Fibroblast of the conjunctiva (primary cell): Measurements from ENCODE around the gene BCHE.

Experiments
- DNase-seq: peaks from one replicate; pipeline ENCODE4 v3.0.0-alpha.2; 2010; ENCODE audit warnings: low read depth

The BCHE gene

GRCh38 chr3:165837058-165837525 lies at the start of gene BCHE:
BCHE (minus strand) TSS chr3:165837423; CDS start chr3:165831033, 6,390 bp downstream.
- peak; percentile 55 for DNase-seq

- no peak for DNase-seq
Observed at GRCh38 chr3:165885558-165886270, 48.5 kb upstream of the BCHE start.

GRCh38 chr3:165884518-165884917 lies 47.3 kb upstream of the BCHE start:
- no peak for DNase-seq

- no peak for DNase-seq
Observed at GRCh38 chr3:165883863-165884478, 46.7 kb upstream of the BCHE start.

GRCh38 chr3:165883117-165883516 lies 45.9 kb upstream of the BCHE start:
- no peak for DNase-seq

- DNase-seq, result no peak
Observed at GRCh38 chr3:165875644-165876043, 38.4 kb upstream of the BCHE start.

- no peak for DNase-seq
Observed at GRCh38 chr3:165874663-165875489, 37.7 kb upstream of the BCHE start.

GRCh38 chr3:165868088-165868487 lies 30.9 kb upstream of the BCHE start:
- DNase-seq, result no peak

GRCh38 chr3:165859061-165859460 lies 21.8 kb upstream of the BCHE start:
- DNase-seq, result no peak

- peak; percentile 18 for DNase-seq
Observed at GRCh38 chr3:165855581-165855980, 18.4 kb upstream of the BCHE start.

GRCh38 chr3:165854696-165855095 lies 17.5 kb upstream of the BCHE start:
- DNase-seq, result no peak

GRCh38 chr3:165852711-165853110 lies 15.5 kb upstream of the BCHE start:
- no peak for DNase-seq

- no peak for DNase-seq
Observed at GRCh38 chr3:165852191-165852590, 15.0 kb upstream of the BCHE start.

GRCh38 chr3:165846056-165846455 lies 8.8 kb upstream of the BCHE start:
- DNase-seq, result no peak

- no peak for DNase-seq
Observed at GRCh38 chr3:165839296-165840076, 2.3 kb upstream of the BCHE start.

GRCh38 chr3:165837801-165838200 lies 578 bp upstream of the BCHE start:
- no peak for DNase-seq

- DNase-seq, result no peak
Observed at GRCh38 chr3:165835431-165835830, 1.8 kb downstream of the BCHE start.

- no peak for DNase-seq
Observed at GRCh38 chr3:165830746-165831145, 6.5 kb downstream of the BCHE start.

GRCh38 chr3:165827883-165828282 lies 9.3 kb downstream of the BCHE start:
- DNase-seq, result no peak

GRCh38 chr3:165827233-165827632 lies 10.0 kb downstream of the BCHE start:
- no peak for DNase-seq

- no peak for DNase-seq
Observed at GRCh38 chr3:165820671-165821123, 16.5 kb downstream of the BCHE start.

GRCh38 chr3:165817160-165817709 lies 20.0 kb downstream of the BCHE start:
- DNase-seq, result no peak
